ENCODE data around the gene MOGAT2.

- TF ChIP-seq MYC (CRISPR knock-in tag; IDR thresholded peaks at IDR 0.05; ENCODE audit: borderline replicate concordance) (no peak), MED13 (CRISPR knock-in tag; IDR thresholded peaks at IDR 0.05) (no peak), POLR2AphosphoS5 (IDR thresholded peaks at IDR 0.05; ENCODE audit: low read depth, low read length) (no peak), SIN3A (IDR thresholded peaks at IDR 0.05; ENCODE audit: borderline replicate concordance, low read depth, low read length) (no peak), PLSCR1 (CRISPR knock-in tag; IDR thresholded peaks at IDR 0.05; ENCODE audit: borderline replicate concordance) (no peak), RFX1 (IDR thresholded peaks at IDR 0.05) (no peak), CREM (IDR thresholded peaks at IDR 0.05) (no peak), CREM (CRISPR knock-in tag; IDR thresholded peaks at IDR 0.05) (no peak), CTCF (CRISPR knock-in tag; IDR thresholded peaks at IDR 0.05) (no peak), PBX3 (CRISPR knock-in tag; IDR thresholded peaks at IDR 0.05; ENCODE audit: borderline replicate concordance) (no peak), FOXA3 (CRISPR knock-in tag; IDR thresholded peaks at IDR 0.05) (no peak), YY1 (IDR thresholded peaks at IDR 0.05; ENCODE audit: insufficient read depth, insufficient replicate concordance, low read depth, low read length) (no peak), ZNF496 (CRISPR knock-in tag; IDR thresholded peaks at IDR 0.05; ENCODE audit: insufficient replicate concordance) (no peak), ZBTB4 (CRISPR knock-in tag; IDR thresholded peaks at IDR 0.05; ENCODE audit: borderline replicate concordance) (no peak)
Measured at GRCh38 chr11:75700940-75701339, 16.7 kb upstream of the MOGAT2 start.
